Measurements from ENCODE around the gene BBS2.

Gene BBS2, protein sequence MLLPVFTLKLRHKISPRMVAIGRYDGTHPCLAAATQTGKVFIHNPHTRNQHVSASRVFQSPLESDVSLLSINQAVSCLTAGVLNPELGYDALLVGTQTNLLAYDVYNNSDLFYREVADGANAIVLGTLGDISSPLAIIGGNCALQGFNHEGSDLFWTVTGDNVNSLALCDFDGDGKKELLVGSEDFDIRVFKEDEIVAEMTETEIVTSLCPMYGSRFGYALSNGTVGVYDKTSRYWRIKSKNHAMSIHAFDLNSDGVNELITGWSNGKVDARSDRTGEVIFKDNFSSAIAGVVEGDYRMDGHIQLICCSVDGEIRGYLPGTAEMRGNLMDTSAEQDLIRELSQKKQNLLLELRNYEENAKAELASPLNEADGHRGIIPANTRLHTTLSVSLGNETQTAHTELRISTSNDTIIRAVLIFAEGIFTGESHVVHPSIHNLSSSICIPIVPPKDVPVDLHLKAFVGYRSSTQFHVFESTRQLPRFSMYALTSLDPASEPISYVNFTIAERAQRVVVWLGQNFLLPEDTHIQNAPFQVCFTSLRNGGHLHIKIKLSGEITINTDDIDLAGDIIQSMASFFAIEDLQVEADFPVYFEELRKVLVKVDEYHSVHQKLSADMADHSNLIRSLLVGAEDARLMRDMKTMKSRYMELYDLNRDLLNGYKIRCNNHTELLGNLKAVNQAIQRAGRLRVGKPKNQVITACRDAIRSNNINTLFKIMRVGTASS

DNA sequence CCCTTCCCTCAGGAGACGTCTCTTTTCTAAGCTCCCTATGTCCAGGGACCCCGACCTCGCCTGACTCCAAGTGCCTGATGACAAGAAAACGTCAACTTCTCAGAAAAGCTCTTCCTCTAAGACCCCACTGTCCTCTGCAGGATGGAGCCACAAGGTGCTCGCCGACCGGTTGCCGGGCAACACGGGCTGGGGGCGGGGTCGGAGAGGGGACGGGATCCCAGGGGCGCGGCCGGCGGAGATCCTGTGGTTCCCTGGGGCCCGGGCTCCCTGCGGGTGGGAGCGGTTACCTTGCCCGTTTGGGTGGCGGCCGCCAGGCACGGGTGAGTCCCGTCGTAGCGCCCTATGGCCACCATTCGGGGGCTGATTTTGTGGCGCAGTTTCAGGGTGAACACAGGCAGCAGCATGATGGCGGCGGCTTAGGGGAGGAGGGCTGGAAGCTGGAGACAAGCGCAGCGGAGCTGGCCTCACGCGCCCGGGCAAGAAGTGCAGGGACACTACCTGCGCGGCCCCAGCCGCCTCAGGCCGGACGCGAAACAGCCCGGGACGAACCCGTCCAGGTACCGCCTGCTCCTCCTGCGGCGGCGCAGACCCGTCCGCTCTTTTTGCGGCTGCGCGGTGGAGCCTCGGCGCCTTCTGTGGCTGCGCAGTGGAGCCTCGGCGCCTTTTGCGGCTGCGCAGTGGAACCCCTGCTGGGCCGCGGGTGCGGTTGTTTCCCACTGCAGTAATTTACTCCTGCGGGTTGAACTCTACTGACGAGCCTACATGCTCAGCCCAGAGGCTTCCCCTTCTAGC is at the start of gene BBS2:
BBS2 (minus strand) TSS at position 566 of the 792 bp plus-strand sequence; CDS start at position 404, 162 bp downstream.
- DNase-seq, result peak; percentile 95

DNA sequence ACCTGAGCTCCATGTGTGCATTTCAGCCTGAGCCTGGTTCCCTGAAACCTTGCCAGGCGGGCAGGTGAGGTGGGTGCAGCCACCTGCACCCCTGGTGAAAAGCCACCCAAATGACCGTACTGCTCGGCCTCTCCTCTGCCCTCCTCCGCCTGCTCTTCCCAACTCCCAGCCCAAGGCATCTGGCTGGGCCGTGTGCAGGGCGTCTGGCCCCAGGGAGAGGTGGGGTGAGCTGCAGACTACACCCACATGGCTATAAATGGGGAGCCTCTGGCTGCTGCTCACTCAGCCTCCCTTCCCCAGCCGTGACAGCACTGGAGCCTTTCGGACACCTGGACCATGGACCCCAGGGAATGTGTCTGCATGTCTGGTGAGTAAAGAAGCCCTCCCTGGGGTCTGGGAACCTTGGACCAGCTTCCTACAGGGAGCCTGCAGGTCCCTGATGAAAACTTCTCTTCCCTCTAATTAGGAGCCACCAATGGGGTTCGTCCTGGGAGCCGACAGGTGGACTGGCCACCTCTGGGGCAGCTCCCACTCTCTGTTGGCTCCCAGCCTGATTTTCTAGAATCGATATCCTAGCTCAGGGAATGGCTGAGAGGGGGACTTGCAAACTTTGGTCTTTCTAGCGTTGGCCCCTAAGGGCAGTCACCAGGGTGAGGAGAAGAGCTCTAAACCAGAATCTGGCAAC is 45.1 kb upstream of the BBS2 start, which contains the start of gene MT4:
MT4 (plus strand) TSS at position 281 of the 685 bp plus-strand sequence; CDS start at position 337, 56 bp downstream.
- no peak for DNase-seq

DNA sequence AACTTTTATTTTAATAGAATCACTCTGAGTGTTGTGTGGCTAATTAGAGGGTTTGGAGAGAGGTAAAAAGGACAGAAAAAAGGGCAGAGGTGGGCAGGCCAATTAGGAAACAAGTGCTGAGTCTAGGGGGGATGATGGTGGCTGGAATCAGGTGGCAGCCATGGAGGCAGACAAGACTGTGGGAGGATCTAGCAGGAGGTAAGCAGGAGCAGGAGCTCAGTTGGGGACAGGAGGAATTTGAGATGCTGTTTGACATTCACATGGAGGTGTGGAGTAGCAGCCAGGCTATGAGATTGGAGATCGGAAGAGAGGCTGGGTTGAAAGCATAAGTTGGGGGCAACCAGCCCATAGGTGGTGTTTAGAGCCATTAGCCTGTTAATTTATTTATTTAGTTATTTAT is 41.3 kb upstream of the BBS2 start:
- DNase-seq, result no peak

DNA sequence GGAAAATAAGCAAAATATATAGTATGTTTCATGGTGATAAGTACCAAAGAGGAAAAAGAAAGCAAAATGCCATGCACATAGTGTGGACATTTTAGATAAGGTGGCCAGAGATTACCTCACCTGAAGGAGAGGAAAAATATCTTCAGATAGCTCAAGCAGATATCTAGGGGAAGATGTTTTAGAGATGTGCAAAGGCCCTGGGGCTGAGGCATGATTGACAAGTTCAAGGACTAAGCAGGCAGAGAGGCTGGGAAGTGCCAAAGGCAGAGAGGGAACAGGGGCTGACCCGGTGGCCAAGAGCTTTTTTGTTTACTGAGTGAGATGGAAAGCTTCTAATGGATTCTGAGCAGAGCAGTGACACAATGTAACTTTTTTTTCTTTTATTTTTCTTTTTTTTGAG is 40.6 kb upstream of the BBS2 start:
- DNase-seq, result no peak

DNA sequence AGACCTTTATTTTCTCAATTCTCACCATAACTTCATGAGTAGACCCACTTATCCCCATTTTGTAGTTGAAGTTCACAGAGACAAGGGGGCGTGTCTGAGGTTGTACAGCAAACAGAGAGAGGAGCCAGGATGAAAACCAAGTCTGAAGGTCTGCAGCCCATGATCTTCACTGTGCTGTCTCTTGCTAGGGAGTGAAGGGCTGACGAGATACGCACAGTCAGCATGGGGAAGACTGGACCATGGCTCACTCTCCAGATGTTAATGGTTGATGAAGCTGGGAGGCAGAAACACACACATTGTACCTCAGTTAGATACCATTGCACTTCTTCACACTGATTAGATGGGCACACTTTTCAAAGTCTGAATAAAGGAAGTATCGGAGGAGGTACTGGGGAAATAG is 39.3 kb upstream of the BBS2 start:
- no peak for DNase-seq

DNA sequence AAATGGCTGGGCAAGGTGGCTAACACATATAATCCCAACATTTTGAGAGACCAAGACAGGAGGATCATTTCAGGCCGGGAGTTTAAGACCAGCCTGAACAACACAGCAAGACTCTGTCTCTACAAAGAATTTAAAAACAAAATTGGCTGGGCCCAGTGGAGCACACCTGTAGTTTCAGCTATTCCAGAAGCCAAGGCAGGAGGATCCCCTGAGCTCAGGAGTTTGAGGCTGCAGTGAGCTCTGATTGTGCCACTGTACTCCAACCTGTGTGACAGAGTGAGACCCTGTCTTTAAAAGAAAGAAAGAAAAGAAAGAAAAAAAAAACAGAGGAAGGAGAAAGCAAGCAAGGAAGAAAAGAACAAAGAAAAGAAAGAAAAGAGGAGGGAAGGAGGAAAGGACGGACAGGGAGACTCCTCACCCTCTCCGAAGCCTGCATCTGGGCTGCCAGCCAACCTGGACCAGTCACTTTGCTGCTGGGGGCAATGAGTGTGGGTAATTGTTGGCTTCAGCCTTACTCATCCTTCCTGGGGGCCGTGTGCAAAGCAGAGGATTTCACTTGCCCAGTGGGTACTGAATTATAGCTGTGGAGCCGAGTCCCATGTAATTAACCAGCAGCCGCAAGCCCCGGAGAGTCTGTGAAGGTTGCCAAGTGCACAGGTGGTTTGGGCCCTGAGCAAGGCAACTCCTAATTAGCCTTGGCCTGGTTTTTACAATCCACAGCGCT is 38.4 kb upstream of the BBS2 start:
- no peak for DNase-seq

DNA sequence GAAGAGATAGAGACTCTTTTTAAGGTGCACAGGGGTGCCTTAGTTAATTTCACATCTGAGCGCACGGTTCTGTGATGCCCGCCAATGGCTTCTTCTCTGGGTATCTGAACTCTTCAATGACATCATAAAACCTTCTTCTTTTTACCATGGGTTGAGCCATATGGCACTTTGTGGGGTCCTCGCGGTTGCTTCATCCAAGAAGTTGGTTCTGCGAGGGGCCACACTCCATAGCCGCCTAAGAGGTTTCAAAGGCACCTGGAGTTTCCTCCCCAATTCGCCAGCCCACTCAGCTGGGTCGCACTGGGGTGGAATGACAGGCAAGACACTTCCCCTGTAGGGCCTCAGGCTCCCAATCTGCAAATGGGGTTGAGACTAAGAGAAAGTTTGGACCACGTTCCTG is 34.6 kb upstream of the BBS2 start:
- no peak for DNase-seq

DNA sequence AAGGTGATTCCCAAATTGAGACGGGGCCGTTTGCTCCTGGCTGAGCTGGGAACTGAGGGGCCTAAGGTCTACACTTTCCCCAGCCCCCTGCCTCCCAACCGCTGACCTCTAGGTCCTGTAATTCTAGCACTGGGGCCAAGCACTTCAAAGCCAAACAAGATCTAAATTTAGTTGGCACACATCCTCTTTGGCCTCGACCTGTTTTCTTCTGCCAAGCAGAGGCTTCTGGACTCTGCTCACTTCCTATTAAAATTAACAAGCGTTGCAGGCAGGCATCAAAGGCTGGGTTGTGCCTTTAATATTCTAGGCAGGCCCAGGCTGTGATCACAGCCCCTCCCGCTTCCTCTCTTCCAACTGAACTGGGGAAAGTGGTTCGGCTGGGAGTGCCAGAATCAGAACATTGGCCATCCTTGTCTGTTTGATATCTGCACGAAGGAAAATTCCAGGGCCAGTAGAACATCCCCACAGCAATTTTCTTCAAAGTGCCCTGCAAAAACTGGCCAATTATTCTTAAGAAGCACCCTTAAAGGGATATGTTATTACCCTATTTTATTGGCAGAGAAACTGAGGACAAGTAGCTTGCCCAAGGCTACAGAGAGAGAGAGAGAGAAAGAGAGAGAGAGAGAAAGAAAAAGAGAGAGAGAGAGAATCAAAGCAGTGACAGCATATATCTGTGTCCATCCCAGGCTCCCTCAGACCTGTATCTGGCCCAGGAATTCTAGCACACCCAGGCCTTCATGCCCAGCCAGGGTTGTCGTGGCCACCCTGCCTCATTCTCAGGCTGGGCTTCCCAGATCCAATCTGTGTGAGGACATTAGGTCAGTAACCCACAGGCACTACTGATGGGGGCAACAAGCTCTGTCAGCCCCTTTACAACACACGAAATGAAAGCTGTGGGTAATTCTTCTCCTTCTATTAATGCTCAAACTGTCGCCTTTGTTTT is 32.2 kb upstream of the BBS2 start:
- no peak for DNase-seq

DNA sequence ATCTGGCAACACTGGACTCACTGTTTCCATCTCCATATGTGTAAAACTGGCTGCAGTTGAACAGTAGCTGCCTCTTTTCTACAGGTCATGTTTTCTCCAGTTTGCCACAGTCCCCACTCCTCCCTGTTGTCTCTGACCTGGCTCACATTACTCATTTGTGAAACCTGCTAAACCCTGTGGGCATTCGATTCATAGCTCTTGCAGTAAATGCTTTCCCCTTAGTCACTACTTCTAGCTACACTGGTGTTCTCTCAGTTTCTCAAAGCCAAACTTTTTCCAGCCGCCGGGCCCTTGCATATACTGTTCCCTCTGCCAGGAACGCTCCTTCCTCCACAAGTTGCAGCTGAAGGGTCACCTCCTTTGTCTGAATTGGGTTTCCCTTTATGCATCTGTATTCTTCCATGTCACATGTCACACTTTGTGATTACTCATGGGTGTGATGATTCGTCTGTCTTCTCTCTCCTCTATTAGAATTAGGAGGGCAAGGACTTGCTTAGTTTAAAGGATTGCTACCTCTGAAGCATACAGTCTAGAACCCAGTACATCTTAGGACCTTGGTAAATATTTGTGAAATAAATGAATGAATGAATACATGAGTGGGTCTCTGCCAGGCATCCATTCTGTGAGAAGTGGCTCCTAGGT is 30.0 kb upstream of the BBS2 start:
- peak; percentile 29 for DNase-seq

DNA sequence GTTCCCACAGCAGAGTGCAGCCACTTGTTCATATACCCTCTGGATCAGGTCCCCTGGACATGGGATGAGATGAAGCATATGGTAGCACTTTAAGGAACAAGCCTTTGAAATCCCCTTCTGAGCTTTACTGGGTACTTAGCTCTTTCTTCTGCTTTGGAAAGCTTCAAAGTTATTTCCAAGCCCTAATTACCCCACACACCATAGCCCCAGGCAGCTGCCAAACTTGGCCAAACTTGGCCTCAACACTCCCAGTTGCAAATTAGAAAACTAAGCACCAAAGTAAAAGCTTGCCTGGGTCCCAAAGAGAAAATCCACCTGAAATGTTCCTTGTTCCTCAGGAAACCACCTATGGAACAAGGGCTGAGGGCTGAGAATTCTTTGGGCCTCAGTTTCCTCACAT is 29.3 kb upstream of the BBS2 start:
- DNase-seq, result no peak

DNA sequence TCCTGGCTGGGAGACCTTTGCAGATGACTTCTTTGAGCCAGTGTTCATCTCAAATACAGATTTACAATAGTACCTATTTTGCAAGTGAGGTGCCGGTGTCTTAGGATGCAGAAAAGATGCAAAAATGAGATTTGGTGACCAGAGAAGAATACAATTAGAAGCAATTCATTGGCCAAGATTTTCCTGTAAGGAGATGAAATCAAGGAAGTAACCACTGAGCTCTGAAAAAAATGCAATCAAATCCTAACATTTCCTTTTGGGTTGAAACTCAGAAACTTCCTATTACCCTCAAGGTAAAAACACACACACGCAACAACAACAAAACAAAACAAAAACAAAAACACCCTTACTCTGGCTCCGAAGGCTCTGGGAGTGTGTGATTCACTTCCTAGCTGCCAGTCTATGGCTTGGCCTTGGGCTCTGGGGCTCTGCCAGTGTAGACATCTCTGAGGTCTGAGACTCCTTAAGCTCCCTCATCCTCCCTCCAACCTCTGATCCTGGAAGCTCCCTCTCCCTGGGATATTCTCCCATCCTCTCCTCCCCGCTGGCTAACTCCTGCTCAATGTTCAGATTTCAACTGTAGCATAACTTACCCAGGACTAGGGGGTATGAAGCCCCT is 28.2 kb upstream of the BBS2 start:
- no peak for DNase-seq

DNA sequence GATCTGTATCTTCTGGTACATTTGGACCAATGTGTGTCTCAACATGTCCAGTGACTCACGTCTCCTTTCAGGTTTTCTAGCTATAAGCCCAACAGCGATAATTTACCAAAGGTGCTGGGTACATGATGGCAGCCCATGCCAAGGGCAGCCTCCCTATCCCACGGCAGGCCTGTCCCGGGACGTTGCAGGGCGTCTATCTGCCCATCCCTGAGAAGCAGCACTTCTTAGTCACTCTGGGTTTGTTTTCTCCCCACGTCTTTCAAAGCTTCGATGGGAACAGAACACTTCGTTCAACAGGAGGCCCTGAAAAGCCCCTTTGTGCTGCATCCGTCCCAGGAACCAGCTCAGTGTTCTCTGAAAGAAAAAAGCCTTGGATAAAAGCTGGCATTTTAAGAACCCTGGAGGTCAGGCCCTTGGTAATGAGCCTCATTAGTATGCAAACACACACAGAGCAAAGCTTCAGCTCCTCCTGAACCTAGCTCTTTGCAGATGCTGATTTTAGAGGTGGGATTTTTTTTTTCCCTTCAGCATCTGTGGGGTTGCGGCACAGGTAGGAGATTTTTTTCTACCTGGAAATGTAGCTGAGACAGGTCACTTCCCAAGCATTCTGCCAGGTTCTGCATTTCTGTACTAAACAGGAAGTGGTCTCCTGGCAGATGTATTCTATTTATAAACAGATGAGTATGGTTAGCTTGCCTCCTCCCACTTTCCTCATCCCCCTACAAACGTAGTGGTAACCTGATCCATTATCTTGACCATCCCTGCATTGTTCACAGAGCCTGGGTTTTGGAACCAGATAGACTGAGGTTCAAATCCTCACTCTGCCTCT is 27.5 kb upstream of the BBS2 start:
- no peak for DNase-seq

DNA sequence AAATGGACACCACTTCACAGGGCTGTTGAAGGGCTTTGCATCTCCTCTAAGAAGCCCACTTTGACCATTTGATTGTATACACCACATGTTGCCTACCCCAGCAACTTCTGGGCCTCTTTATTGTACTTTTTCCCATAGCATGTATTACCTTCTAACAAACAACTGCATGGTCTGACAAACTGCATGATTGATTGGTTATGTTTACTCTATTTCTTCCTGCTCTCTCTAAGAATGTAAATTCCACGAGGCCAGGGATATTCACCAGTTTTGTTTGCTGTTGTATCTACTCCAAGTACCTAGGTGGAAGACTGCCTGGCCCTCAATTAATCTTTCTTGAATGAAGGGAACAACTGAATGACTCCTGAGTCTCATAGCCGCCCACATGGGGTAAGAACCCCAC is 22.2 kb upstream of the BBS2 start:
- no peak for DNase-seq

DNA sequence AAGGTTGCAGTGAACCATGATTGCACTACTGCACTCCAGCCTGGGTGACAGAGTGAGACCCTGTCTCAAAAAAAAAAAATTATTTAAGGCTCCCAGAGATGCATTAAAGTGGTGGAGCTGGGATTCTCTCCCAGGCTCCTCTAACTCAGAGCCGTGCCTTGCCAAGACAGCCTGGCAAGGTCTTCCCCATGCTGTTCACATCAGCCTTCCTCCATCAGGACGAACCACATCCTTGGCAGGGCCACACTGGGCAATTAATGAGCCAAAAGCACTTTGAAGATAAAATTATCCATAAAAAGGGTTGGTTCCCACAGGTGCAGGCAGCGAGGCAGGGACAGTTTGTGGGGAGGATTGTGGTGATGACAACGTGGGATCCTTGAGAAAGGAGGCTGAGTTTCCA is 19.8 kb upstream of the BBS2 start:
- no peak for DNase-seq

DNA sequence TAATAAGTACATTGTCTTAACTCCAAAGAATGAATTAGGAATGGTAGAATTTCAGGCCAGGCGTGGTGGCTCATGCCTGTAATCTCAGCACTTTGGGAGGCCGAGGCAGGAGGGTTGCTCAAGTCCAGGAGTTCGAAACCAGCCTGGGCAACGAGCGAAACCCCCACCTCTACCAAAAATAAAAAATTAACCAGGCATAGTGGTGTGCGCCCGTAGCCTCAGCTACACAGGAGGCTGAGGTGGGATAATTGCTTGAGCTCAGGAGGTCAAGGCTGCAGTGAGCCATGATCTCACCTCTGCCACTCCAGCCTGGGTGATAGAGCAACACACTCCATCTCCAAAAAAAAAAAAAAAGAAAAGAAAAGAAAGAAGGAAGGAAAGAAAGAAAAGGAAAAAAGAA is 18.5 kb upstream of the BBS2 start:
- DNase-seq, result no peak

DNA sequence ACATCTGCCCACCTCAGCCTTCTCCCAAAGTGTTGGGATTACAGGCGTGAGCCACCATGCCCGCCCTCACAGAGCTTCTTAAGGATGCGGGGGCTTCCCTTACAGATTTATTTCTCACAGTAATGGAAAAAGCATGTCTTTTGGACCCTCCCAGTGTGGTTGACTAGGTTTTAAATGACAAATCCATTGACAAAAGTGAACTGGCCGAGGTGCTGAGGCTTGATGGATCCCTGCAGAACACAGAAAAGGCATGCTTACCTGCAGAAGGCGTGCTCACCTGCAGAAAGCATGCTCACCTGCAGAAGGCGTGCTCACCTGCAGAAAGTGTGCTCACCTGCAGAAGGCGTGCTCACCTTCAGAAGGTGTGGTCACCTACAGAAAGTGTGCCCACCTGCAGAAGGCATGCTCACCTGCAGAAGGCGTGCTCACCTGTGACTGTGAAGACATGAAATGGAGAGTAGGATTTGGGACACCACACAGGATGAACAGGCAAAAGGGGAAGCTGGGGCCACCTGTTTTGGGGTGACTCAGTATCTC is 15.1 kb upstream of the BBS2 start:
- DNase-seq, result no peak

DNA sequence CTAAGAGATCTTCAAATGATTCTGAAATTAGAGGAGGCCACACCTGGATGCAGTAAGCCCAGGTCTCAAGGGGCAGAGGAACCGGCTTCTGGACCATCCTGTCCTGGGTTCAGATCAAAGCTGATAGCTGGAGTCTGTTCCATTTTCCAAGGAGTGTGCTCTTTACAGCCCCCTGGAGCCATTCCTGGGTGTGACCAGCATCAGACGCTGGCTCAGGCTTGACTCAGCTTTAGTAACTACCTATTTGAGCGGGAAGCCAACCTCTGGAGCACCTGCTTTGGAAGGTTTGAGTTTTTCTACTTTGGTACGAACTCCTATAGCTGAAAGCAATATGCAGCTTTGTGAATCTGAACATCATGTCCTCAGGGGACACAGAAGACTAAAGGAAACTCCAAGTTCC is 12.9 kb upstream of the BBS2 start:
- no peak for DNase-seq

DNA sequence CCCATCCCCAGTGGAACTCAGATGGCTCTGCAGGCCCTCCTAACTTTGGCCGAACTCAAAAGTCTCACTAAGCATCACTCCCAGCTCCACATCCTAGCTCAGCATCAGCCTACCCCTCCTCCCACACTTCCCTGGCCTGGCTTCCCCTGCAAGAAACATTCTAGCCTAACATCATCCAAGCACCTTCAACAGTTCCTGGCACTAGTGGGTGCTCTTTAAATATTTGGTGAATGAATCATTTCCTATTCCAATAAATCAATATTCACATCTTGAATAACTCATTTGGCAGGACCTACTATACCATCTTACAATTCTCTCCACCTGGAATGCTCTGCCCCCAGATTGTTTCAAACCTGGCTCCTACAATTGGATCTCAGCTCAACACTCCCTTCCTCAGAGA is 11.0 kb upstream of the BBS2 start:
- no peak for DNase-seq

DNA sequence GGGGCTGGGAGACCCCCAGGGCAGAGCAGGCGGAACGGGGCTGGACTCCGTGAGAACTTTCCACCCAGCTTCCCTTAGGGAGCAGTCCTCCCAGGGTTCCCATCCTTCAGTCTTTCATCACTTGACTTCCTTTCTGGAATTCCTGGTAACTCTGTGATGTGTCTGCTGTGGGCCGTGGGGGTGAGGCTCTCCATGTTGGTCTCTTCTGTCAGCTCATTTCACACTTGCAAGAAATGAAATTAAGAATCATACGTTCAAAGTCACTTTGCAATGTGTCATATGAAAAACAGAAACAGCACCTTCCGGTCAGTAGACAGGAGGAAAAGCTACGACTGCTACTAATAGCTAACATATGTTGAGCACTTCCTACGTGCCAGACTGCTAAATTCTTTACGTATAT is 5.4 kb upstream of the BBS2 start:
- DNase-seq, result no peak

All from stimulated activated CD8-positive, alpha-beta memory T cell treated with anti-CD3 and anti-CD28 coated beads, Interleukin-4, amount 100 ng/mL, for 48 hours (primary cell).